HL-60 (cell line): Measurements from ENCODE around the gene NSUN2.

ENCODE experiments used
- CTCF ChIP-seq: IDR thresholded peaks from one replicate; pipeline ENCODE4 v1.5.1; 2011; ENCODE audit warnings: low read length, control low read depth, inconsistent platforms; ENCODE audit not compliant: insufficient read depth
- GABPA ChIP-seq: IDR thresholded peaks from 2 replicates; pipeline ENCODE4 v1.6.1; 2012; ENCODE audit warnings: low read depth
- POLR2AphosphoS5 ChIP-seq: IDR thresholded peaks from 2 replicates; pipeline ENCODE4 v1.6.1; 2012; ENCODE audit warnings: low read depth
- SPI1 ChIP-seq: IDR thresholded peaks from 2 replicates; pipeline ENCODE4 v1.6.1; 2012; ENCODE audit warnings: low read depth, mild to moderate bottlenecking, borderline replicate concordance
- TF ChIP-seq, protein P1 (sequence below): IDR thresholded peaks from 2 replicates; pipeline ENCODE4 v1.6.1; 2012; ENCODE audit warnings: low read depth; ENCODE audit not compliant: insufficient replicate concordance

DNA sequence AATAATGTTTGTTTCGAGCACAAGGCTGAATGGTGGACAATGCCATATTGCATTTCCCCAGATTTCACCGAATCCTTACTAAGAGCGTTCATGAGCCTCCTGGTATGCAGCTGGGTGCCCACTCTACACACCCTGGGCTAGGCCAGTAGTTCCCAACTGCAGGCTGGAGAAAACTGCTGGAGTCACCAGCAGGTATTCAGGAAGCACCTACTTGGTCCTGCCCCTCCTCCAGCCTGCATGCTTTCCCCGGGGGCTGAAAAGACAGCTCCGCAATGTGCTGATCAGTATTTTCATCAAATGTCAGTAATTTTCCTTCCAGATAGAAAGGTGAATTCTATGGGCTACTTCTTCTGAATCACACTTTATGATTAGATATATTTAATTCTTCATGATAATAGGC, 34.8 kb upstream of the NSUN2 start:
- TF ChIP-seq CTCF (no peak), GABPA (no peak), POLR2AphosphoS5 (no peak), SPI1 (no peak)
- TF ChIP-seq, protein P1, sequence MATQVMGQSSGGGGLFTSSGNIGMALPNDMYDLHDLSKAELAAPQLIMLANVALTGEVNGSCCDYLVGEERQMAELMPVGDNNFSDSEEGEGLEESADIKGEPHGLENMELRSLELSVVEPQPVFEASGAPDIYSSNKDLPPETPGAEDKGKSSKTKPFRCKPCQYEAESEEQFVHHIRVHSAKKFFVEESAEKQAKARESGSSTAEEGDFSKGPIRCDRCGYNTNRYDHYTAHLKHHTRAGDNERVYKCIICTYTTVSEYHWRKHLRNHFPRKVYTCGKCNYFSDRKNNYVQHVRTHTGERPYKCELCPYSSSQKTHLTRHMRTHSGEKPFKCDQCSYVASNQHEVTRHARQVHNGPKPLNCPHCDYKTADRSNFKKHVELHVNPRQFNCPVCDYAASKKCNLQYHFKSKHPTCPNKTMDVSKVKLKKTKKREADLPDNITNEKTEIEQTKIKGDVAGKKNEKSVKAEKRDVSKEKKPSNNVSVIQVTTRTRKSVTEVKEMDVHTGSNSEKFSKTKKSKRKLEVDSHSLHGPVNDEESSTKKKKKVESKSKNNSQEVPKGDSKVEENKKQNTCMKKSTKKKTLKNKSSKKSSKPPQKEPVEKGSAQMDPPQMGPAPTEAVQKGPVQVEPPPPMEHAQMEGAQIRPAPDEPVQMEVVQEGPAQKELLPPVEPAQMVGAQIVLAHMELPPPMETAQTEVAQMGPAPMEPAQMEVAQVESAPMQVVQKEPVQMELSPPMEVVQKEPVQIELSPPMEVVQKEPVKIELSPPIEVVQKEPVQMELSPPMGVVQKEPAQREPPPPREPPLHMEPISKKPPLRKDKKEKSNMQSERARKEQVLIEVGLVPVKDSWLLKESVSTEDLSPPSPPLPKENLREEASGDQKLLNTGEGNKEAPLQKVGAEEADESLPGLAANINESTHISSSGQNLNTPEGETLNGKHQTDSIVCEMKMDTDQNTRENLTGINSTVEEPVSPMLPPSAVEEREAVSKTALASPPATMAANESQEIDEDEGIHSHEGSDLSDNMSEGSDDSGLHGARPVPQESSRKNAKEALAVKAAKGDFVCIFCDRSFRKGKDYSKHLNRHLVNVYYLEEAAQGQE: no peak
